ENCODE results near the gene BNIP3. TPM values are rescaled to one million over a fixed set of nuclear protein-coding genes. Genes with fewer than 3 reads are reported as not detected.

BNIP3 gene
- total RNA-seq, 4 donors from 2014 or later: 337 to 1,280 (median 583) TPM

GRCh38 chr10:131968949-131969348 lies 12.8 kb downstream of the BNIP3 start:
- DNase-seq (no peak), ATAC-seq (no peak)
- in situ Hi-C loops (cut with MboI; ENCODE audit: low sequenced_read_pairs in 4 of 4): no loop called here
- H3K9me3 ChIP-seq: no peaks in the 10 kb centered on the region
- H3K27me3 ChIP-seq: no peaks in the 10 kb centered on the region
- H3K4me1 ChIP-seq: peaks cover 19 to 21% of the 10 kb centered on the region in 2 donors
- peaks cover 0 to 51% of the 10 kb centered on the region in 2 donors for H3K36me3 ChIP-seq
- H3K4me3 ChIP-seq: no peak overlapping the region
- no peak overlapping the region for H3K27ac ChIP-seq
- intact Hi-C loops (cut with DNase I; ENCODE audit: low total_unique reads): no loop called here
- TF ChIP-seq, protein P1, sequence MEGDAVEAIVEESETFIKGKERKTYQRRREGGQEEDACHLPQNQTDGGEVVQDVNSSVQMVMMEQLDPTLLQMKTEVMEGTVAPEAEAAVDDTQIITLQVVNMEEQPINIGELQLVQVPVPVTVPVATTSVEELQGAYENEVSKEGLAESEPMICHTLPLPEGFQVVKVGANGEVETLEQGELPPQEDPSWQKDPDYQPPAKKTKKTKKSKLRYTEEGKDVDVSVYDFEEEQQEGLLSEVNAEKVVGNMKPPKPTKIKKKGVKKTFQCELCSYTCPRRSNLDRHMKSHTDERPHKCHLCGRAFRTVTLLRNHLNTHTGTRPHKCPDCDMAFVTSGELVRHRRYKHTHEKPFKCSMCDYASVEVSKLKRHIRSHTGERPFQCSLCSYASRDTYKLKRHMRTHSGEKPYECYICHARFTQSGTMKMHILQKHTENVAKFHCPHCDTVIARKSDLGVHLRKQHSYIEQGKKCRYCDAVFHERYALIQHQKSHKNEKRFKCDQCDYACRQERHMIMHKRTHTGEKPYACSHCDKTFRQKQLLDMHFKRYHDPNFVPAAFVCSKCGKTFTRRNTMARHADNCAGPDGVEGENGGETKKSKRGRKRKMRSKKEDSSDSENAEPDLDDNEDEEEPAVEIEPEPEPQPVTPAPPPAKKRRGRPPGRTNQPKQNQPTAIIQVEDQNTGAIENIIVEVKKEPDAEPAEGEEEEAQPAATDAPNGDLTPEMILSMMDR (IDR thresholded peaks at IDR 0.05 in 4 of 5, conservative IDR thresholded peaks at IDR 0.05 in 1 of 5): no peak
- no peak for TF ChIP-seq POLR2A (IDR thresholded peaks at IDR 0.05)

DNA sequence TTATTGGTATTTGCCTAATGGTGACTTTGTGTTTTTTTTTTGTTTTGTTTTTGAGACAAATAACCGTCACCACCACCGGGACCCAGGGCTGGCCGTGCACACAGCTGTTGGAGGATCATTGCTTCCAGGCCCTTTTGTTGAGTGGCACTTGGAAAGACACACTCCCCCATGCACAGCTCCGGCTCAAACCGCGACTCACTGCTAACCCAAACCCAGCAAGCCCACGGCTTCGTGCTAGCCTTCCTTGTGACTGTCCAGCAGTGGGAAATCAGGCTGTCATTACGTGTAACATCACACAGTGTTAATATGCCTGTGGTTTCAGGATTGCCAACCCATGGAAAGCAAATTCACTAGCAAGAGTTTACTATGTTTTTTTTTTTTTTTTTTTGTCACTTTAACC lies 17.4 kb downstream of the BNIP3 start:
- DNase-seq (no peak), ATAC-seq (no peak)
- H3K4me3 ChIP-seq: no peak overlapping the region
- peaks cover 16 to 17% of the 10 kb centered on the region in 2 donors for H3K4me1 ChIP-seq
- intact Hi-C loops (cut with DNase I; ENCODE audit: low total_unique reads): loop anchor here (5.0 kb wide), 1 partner anchor 58 kb away; no protein-coding TSS in a partner anchor
- H3K9me3 ChIP-seq: no peaks in the 10 kb centered on the region
- TF ChIP-seq, protein P1 (IDR thresholded peaks at IDR 0.05 in 4 of 5, conservative IDR thresholded peaks at IDR 0.05 in 1 of 5): no peak
- no peak for TF ChIP-seq POLR2A (IDR thresholded peaks at IDR 0.05)
- peaks cover 0 to 25% of the 10 kb centered on the region in 2 donors for H3K36me3 ChIP-seq
- no peak overlapping the region for H3K27ac ChIP-seq
- no peaks in the 10 kb centered on the region for H3K27me3 ChIP-seq
- in situ Hi-C loops (cut with MboI; ENCODE audit: low sequenced_read_pairs in 4 of 4): no loop called here

GRCh38 chr10:131963811-131964210 lies 17.9 kb downstream of the BNIP3 start:
- no peak for ATAC-seq
- peaks cover 0 to 21% of the 10 kb centered on the region in 2 donors for H3K36me3 ChIP-seq

DNA sequence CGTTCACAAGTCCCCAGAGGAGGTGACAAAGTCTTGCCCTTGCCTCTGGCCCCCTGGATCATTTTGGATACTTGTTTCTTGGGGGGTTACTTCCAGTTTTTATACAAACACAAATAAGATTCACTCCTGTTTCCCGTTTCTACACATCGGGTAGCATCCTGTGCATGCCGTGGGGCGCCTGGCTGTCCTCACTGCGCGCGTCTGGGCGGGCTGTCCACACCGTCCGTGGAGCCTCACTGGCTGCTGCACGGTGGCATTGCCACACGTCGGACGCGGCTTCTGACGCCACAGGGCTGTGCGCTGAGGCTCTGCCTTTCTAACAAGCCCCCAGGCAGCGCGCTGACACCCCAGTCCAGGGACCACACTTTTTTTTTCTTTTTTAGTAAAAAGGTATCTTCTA lies 18.4 kb downstream of the BNIP3 start:
- ATAC-seq: no peak
- H3K36me3 ChIP-seq: peaks cover 0 to 19% of the 10 kb centered on the region in 2 donors
- intact Hi-C loops (cut with DNase I; ENCODE audit: low total_unique reads): loop anchor here (5.0 kb wide), 1 partner anchor 59 kb away; no protein-coding TSS in a partner anchor

More at GRCh38 chr10:131963811-131964210, 17.9 kb downstream of the BNIP3 start:
- Histone ChIP-seq H3K27me3 (no peaks in the 10 kb centered on the region), H3K27ac (no peak overlapping the region), H3K4me1 (peaks cover 16 to 17% of the 10 kb centered on the region in 2 donors), H3K4me3 (no peak overlapping the region), H3K9me3 (no peaks in the 10 kb centered on the region)
- in situ Hi-C loops (cut with MboI; ENCODE audit: low sequenced_read_pairs in 4 of 4) (no loop called here), intact Hi-C loops (cut with DNase I; ENCODE audit: low total_unique reads) (loop anchor here (5.0 kb wide), 1 partner anchor 58 kb away; no protein-coding TSS in a partner anchor)
- no peak for TF ChIP-seq POLR2A (IDR thresholded peaks at IDR 0.05)
- TF ChIP-seq, protein P1 (IDR thresholded peaks at IDR 0.05 in 4 of 5, conservative IDR thresholded peaks at IDR 0.05 in 1 of 5): no peak
- DNase-seq: no peak

More for the DNA sequence above, 18.4 kb downstream of the BNIP3 start:
- H3K27ac ChIP-seq: peak overlapping the region in 1 of 4 donors; percentile 69
- DNase-seq: no peak
- no peak overlapping the region for H3K4me3 ChIP-seq
- no peak for TF ChIP-seq POLR2A (IDR thresholded peaks at IDR 0.05)
- TF ChIP-seq, protein P1 (IDR thresholded peaks at IDR 0.05 in 4 of 5, conservative IDR thresholded peaks at IDR 0.05 in 1 of 5): no peak
- peaks cover 16 to 17% of the 10 kb centered on the region in 2 donors for H3K4me1 ChIP-seq
- no peaks in the 10 kb centered on the region for H3K27me3 ChIP-seq
- H3K9me3 ChIP-seq: no peaks in the 10 kb centered on the region
- in situ Hi-C loops (cut with MboI; ENCODE audit: low sequenced_read_pairs in 4 of 4): no loop called here
